NB4 (cell line): ENCODE measurements around the gene SLC24A5.

Experiments used
- CTCF ChIP-seq: IDR thresholded peaks from one replicate; pipeline ENCODE4 v1.5.1; 2012; ENCODE audit warnings: low read depth, low read length
- MAX ChIP-seq: IDR thresholded peaks from 2 replicates; pipeline ENCODE4 v1.6.1; 2011; ENCODE audit warnings: low read depth, low read length
- MYC ChIP-seq: IDR thresholded peaks from 2 replicates; pipeline ENCODE4 v1.6.1; 2011; ENCODE audit warnings: low read depth, low read length
- POLR2A ChIP-seq: IDR thresholded peaks from 2 replicates; pipeline ENCODE4 v1.6.1; 2011; ENCODE audit warnings: mild to moderate bottlenecking; ENCODE audit not compliant: insufficient read length; ENCODE audit errors: extremely low read depth

- TF ChIP-seq CTCF (no peak), POLR2A (no peak), MYC (no peak), MAX (no peak)
Observed at GRCh38 chr15:48090115-48090514, 30.7 kb upstream of the SLC24A5 start.
